ENCODE measurements around the gene EYS.

Gene EYS

DNA sequence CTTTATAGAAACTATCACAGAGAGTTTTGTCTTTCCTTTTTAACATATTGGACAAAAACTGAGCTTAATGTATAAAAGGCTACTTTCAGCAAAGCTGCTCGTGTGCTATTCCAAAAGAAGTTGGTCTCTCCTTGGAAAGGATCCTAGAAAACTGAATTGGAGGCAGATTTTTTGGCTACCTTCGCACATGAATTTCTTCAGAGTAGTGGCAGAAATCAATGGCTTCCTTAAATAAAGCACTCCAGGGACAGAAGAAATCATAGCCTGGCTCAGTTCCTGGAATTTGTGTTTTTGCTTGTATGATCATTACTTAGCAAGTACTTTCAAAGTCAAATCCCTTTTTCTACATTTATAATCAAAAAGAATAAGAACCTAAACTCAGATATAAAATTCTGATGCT, 1291.1 kb downstream of the EYS start:
- DNase-seq: no peak

DNA sequence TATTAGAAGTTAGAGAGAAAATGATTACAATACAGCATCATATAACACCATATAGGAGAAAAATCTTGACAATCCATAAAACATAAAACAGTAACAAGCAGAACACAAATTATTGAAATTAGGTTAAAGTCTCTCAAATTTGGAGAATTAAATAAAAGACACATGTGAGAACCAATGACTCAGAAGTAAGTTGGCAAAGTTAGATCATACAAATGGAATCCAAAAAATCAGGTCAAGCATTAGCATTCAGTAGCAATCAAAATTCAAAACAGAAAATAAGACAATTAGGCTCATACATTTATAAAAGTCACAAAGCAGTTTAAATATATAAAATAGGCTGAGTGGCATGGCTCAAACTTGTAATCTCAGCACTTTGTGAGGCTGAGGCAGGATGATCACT, 1295.8 kb downstream of the EYS start:
- no peak for DNase-seq

DNA sequence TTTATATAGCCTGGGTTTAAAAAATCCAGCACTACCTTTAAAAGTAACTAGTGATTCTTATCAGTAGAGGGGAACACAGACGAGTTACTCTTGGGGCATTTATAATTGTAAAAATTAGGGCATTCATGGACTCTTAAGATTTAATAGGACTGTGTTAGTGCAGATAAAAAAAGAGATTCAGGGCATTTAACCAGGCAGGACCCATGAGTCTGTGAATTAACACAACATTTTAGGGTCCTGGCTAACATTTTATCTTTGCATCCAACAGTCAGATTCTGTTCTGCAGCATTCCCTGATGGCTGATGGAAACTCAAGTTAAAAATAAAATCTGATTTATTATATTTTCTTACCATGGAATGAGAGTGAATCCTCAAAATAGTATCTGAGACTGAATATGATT, 1297.1 kb downstream of the EYS start:
- DNase-seq: no peak

DNA sequence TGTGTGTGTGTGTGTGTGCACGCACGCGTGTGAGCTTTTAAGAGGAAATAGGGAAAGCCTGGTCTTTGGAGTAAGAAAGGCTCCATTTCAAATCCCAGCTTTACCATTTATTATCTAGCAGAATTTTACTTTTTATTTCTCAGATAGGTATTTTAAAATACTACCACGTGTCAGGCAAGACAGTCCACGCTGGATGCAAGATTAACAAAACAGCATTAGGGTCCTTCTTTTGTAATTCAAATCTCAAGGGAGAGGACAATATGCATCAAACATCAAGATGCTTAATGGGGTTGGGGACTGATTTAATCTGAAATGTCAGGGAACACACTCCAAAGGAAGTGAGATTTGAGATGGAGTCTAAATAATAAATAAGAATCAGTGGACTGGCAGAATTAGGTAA, 1302.6 kb downstream of the EYS start:
- no peak for DNase-seq

DNA sequence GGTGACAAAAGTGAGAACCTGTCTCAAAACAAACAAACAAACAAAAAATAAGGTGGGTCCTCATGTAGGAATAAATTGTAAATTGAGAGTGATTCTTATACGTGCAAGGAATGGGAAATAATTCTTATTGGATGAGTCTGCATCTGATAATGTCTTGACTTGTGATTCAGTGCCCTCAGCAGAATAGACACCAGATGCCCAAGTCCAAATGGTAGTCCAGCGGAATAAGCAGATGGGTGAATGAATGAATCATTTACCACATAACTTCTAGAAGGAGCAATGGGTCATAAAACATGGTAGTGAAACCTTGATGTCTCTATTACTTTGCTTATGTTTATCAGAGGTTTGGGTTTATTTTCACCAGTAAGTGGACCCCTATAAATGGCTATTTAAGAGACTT, 1323.7 kb downstream of the EYS start:
- DNase-seq: no peak

DNA sequence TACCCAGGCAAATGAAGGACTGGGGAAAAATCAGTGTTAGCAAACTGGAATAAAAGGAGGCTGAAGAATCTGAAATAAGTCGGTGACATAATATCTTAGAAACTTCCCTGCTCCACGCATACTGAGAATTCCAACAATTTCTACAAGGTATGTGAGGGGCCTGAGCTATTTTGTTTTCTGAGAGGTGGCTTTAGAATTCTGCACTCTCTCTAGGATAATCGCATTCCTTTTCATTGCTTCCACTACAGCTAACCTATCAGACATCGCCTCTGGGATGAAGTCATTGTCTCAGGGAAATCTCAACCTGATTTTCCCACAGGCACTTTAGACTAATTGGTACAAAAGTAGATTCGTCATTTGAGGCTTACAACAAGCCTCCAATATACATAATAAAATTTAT, 1330.6 kb downstream of the EYS start:
- DNase-seq: no peak

DNA sequence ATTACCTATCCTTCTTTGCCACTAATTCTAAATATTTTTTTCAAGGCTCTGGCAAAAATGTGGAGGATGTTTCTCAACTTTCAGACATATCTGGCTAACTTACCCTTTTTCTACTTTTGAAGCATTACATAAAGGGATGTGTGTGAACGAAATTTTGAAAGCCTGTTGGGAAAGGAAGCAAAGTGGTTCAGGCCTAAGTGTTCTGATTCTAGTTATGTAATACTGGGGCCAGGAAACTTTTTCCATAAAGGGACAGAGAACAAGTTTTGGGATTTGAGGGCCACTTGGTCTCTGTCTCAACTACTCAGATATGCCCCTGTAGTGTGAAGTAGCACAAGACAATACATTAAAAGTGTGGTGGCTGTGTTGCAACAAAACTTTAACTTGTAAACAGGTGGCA, 1349.6 kb downstream of the EYS start:
- no peak for DNase-seq

DNA sequence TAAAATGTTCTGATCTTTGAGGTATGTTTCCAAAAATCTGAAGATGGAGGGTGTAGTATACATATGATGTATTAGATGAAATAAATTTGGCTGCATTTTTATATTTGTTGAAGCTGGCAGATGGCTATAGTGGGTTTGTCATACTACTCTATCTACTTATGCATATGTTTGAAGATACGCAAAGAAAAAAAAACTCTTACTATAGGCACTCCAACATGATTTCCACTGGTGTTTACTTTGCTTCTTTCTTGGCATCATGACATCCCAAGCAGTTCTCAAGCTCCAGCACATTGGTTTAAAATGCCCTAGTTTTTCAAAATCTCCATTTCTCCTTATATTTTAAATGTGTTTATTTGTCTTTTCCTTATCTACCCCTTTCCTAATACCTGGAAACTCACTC, 1359.6 kb downstream of the EYS start:
- DNase-seq: no peak

DNA sequence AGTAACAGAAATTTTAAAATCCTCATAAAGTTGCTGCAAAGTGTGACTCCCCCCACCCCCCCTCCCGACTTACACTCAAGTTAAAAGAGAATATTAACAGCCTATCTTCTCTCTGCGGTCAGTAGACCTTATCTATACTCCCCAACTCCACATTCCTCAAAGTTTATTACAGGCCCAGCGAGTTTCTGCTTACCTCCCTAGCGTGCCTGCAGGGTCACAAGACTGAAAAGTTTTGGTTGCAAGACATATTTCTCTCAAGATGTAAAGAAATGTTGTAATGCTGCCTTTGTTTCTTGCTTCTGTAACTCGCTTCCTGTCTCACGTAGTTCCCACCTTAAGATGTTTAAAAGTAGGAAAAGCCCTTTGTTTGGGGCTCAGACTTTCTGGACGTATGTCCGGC, 1371.8 kb downstream of the EYS start:
- no peak for DNase-seq

DNA sequence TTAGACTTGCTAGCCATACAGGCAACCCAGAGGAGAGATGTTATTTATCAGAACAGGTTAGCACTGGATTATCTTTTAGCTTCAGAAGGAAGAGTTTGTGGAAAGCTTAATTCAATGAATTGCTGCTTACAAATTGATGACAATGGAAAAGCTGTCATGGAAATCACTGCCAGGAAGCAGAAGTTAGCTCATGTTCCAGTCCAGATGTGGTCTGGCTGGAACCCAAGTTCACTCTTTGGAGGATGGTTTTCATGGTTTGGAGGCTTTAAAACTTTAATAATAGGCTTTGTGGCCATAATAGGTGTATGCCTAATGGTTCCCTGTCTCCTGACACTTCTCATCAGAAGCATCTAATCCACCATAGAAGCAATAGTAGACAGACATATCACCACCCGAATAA, 1372.4 kb downstream of the EYS start:
- no peak for DNase-seq

DNA sequence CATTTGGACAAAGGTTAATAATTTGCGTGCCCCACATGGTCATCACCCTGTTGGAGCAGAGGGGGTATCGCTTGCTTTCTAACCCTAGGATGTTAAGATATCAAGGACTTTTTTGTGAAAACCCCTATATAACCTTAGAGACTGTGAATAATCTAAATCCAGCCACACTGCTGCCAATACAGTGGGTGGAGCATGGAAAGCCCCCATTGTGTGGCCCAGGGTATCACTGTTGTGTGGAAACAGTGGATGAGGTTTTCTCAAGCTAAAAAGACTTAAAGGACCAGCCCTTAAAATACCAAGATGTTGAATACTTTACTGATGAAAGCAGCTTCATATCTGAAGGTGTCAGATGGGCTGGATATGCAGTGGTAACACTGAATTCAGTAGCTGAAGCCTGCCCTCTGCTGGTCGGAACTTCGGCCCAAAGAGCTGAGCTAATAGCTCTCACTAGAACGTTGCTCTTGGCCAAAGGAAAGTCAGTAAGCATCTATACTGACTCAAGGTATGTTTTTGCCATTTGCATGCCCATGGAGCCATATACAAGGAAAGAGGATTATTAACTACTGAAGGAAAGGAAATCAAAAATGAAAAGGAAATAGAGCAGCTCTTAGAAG, 1376.2 kb downstream of the EYS start:
- no peak for DNase-seq

DNA sequence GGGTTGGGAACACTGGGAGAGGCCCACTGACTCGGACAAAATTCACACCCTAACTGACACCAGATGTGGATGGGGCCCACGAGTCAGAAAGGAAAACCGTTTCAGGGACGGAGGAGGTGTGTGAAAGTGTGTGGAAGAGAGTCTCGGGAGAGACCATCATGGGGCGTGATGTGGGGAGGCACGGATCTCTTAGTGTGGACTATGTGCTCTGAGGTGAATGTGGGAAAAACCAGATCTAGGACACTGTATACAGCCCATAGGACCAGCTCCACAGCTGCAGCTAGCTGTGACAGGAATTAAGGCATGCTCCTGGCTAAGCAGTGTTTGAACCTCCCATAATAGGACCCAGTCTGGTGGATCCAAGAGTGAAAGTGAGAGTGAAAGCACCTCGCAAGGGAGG, 1380.1 kb downstream of the EYS start:
- no peak for DNase-seq

DNA sequence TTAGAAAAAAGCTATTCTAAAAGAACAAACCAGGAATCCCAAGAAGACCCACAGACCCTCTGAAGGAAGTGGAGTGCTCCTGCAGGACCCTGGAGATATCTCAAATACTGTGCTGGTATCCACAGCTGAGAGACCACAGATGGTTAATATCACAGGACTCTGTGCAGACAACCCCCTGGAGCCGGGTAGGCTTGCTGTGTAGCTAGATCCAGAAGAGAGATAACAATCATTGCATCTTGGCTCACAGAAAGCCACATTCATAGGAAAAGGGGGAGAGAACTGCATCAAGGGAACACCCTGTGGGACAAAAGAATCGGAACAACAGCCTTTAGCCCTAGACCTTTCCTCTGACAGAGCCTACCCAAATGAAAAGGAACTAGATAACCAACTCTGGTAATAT, 1381.9 kb downstream of the EYS start:
- no peak for DNase-seq

DNA sequence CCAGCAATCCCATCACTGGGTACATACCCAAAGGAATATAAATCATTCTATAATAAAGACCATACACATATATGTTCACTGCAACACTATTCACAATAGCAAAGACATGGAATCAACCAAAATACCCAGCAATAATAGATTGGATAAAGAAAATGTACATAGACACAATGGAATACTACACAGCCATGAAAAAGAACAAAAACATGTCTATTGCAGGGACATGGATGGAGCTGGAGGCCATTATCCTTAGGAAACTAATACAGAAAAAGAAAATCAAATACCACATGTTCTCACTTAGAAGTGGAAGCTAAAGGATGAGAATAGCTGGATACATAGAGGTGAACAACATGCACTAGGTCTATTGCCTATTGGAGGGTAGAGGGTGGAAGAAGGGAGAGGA, 1396.8 kb downstream of the EYS start:
- DNase-seq: no peak

DNA sequence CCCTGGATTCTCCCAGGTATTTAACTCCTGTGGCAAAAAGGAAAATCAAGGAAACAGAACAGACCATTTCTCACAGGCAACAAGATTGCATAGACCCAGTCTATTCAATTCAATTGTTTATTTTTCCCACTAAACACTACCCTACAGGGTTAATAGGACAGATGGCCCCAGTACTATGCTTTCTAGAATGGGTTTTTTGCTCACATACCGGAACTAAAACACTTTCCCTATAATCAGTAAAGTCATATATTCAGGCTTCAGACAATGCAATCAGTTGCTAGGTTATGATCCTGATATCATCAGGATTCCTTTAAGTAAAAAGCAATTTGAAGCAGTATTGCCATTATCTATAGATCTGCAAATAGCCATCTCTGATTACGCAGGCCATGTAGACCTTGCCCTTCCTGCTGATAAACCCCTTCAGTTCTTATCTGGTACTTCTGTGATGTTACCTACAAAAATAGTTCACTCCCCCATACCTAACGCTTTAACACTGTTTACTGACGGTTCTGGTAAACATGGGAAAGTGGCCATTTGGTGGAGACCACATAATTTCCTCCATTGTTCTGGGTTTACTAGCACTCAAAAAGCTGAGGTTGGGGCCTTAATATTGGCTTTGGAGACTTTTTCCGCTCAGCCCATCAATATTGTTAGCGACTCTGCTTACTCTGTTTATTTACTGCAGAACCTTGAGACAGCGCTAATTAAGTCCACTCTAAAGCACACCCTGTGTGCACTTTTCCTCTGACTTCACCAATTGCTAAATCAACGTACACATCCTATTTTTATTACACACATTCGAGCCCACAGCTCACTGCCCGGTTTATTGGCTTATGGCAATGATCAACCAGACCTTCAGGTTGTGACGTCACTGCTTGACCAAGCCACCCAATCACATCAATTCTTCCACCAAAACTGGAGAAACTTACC, 1405.5 kb downstream of the EYS start:
- DNase-seq: no peak

DNA sequence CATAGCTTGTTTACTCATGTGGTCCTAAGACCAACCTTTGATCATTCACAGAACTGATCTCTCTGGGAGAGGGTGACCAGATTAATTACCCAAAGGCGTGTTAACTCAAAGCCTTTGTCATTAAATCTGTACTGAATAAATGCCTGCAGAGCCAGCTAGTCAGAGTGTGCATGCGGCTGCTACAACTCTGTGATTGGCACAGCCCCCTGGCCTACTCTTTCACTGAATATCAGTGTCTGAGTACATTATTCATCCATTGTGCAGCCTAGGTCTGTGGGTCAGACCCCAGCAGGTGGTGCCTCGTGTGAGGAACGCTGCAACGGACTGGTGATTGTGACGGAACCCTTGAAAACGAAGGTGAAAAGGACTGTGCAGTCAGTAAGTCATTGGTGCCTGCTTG, 1407.8 kb downstream of the EYS start:
- no peak for DNase-seq

DNA sequence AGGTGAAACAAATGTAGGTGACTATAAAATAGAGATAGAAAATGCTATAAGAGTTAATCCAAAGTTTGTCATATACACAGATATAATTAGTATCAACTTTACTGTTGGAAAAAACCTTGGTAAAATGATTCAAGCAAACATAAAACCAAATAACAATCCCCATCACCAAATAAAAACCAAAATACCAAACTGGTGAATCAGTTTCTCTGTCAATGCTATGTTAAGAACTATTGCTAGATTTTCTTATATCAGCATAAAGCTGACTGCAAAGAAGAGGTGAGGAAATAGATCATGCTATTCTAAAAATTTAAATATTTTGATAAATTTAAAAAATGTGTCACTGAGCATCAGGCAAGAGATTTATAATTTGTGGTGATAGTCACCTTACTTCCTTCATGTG, 1413.0 kb downstream of the EYS start:
- no peak for DNase-seq

DNA sequence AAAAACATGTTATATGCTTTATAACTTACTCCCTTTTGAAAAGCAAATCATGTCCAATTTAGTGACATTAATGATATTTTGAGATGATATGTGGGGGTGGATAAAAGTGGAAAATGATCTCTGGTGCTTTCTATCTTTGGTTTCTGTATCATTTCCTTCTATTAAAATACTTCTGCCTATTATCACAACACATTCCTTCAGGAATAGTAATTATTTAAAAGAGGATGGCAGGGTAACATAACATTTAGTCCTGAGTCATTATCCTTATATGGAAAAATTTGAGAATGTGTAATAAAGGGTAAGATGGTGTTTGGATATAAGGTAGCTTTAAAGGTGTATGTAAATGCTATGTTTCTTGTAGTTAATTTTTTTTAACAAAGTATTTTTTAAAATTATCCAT, 1413.7 kb downstream of the EYS start:
- no peak for DNase-seq

DNA sequence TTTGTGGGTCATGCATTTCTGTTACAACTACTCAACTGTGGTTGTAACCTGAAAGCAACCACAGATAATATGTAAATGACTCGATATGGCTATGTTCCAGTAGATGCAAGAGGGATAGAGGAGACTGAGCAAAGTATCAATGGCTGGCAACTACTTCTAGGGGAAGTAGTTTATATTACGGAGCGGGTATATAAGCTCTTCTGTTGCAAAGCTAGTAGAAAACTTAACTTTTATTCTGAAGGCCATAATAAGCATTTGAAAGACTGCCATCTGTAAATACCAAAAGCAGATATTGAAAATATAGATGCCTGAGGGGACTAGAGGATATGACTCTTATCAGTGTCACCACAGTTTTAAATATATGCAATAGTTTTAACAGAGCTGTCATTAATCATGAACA, 1416.2 kb downstream of the EYS start:
- DNase-seq: no peak

DNA sequence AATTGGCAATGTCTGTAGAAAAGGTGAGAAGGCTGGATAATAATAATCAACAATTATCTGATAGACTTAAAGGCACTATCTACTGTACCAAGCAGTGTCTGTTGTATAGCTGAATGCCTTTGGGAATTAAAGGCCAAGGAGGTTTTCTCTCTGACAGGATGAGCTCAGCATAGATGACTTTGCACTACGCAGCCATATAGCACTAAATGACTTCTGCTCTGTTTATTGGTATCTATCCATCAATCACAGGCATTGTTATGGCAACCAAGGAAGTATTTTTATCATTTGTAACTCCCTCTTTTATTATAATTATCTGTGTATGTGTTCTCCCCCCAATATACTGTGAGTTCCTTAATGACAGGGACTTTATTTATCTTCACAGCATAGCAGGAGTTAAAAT, 1417.1 kb downstream of the EYS start:
- no peak for DNase-seq

DNA sequence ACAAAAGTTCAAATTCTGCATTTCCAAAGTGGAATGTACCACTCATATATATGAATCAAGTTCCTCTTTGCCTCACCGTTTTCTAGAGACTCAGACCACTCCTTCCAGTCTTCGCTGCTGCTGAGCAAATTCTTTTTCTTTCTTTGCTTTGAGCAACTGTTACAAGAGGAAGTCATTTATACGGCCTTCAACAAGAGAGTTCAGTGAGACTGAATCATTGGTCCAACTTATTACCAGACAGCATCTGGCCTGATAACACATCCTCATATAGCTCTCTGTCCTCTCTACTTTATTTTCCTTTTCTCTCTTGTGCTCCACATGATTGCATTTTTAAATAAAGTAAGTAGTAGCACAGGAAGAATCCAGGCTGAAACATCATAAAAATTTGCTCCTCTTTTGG, 1418.7 kb downstream of the EYS start:
- DNase-seq: no peak

DNA sequence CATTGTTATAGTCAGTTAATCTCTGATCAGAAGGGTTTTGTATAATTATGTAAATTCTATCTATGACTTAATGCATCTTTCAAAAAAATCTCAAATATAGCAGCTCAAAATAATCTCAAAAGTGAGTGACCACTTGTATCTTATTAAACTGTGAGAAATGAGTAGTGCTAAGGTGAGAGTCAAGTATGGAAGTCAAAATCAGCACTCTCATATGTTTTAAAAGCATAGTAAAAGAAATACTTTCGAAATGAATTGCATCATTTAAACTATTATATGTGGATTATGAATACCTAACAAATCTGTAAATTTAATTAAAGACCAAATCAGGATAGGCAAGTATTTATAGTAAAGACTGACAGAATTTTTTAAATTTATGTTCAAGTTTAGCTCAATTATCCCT, 1425.9 kb downstream of the EYS start:
- no peak for DNase-seq

DNA sequence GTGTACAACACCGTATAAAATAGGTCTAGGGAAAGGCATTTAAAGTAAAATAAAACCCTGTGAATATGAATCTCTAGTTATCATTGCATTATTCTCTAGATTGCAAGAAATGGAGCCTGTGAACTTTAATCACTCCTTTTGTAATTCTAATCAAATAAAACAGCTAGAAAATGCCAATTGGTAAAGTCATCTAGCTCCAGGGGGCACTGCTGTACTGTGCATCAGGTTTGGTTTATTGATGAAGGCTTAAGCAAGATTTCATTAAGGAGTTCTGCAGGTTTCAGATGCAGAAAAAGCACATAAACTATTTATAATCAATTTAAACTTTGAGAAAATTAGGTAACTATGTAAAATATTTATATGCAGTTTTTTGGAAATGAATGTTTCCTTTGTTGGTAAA, 1426.5 kb downstream of the EYS start:
- no peak for DNase-seq

DNA sequence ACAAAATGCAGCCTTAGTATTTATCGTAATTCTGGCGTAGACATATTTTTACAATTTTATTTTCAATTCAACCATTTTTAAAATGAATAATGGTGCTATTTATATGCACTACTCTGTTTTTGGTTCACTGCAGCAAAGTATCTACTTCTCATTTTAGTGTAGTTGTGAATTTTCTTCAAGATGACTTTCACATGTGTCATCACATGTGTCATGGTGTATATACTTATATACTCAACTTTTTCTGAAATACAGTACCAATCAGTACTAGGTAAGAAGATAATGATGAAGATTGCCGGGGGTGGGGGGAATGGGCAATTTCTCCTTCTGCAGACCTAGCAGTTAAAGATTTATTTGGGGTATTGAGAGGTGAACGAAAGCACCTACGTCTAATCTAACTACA, 1436.9 kb downstream of the EYS start:
- no peak for DNase-seq

DNA sequence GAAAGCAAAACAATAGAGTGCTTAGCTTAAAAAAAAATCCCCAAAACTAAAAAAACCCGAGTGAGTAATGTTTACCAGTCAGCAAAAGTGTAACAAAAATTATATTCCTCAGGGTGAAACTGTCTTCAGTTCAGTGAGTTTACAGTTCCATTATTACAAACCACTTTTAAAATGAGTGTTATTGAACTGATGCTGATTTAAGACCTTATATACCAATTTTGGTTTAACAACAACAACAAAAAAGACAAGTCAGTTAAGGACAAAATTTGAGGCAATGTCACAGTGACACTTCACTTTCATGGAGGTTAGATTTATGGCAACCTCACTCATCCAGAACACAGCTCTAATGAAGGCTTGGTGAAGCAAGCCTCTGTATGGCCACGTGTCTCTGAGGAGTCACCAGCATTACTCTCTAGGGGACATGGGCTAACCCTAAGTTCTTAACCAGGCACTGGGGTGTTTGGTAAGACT, 1440.6 kb downstream of the EYS start:
- no peak for DNase-seq
